Measurements from ENCODE around the gene RABGGTA.

GRCh38 chr14:24253936-24254335 is 17.5 kb downstream of the RABGGTA start:
- no peak for TF ChIP-seq CTCF (IDR thresholded peaks at IDR 0.05)
- no peak for TF ChIP-seq POLR2A (IDR thresholded peaks at IDR 0.05)
